ENCODE data around the gene REN. TPM values are rescaled to one million over a fixed set of nuclear protein-coding genes. Genes with fewer than 3 reads are reported as not detected.

Gene REN
- total RNA-seq, 1 donor from 2014 or later: not detected

Other genes with a start within 250 kb of the REN start
- not detected in 2 replicates for gene SOX13, start 93.2 kb downstream of the REN start, total RNA-seq
- 0.16 and 0.44 TPM in 2 replicates for gene ETNK2, start 14.3 kb downstream of the REN start, total RNA-seq
- gene KISS1, start 30.2 kb upstream of the REN start, total RNA-seq: not detected in 2 replicates
- gene GOLT1A, start 47.7 kb upstream of the REN start, total RNA-seq: not detected in 2 replicates
- 0.61 and 0.62 TPM in 2 replicates for gene PLEKHA6, start 193.6 kb upstream of the REN start, total RNA-seq
- 60.4 and 70.6 TPM in 2 replicates for gene PPP1R15B, start 245.5 kb upstream of the REN start, total RNA-seq